ENCODE results near the gene KCNQ4.

Gene KCNQ4

DNA sequence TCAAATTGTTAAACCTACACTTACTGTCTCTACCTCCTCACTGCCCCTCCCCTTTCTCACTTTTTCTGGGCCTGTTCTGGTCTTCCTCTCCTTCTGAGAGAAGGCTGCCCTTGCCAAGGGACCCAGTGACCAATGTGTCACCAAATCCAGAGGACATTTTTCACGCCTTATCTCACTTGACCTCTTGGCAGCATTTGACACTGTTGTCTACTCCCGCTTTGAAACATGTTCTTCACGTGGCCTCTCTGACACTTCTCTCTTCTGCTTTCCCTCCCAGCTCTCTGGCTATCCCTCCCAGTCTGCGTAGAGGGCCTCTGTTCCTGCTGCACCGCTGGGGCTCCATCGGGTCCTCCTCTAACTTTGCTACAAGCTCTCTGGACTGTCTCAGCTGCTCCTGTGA lies 25.3 kb downstream of the KCNQ4 start:
- Histone ChIP-seq H3K27me3 (ENCODE audit: insufficient read depth, low read length) (peaks cover 3% of the 10 kb centered on the region; the same call in 1 of the 2 replicates), H3K4me1 (ENCODE audit: insufficient read depth, low read length, severe bottlenecking) (peaks cover 14% of the 10 kb centered on the region), H2AFZ (ENCODE audit: low read length) (no peak overlapping the region), H4K20me1 (ENCODE audit: insufficient read depth, low read length) (no peaks in the 10 kb centered on the region), H3K4me2 (ENCODE audit: low read length) (no peak overlapping the region; the same call in 1 of the 2 replicates), H3K27ac (ENCODE audit: low read depth, low read length, poor library complexity, severe bottlenecking) (no peak overlapping the region), H3K36me3 (ENCODE audit: insufficient read depth, low read length) (no peaks in the 10 kb centered on the region), H3F3A (ENCODE audit: insufficient read depth, low read length) (no peaks in the 10 kb centered on the region), H3K79me2 (ENCODE audit: insufficient read depth, low read length) (no peaks in the 10 kb centered on the region), H3K9ac (ENCODE audit: low read length) (no peak overlapping the region), H3K9me2 (ENCODE audit: low read depth, low read length) (no peaks in the 10 kb centered on the region), H3K4me3 (ENCODE audit: low read depth, low read length, poor library complexity, severe bottlenecking) (no peak overlapping the region), H3K9me3 (ENCODE audit: low read length) (no peaks in the 10 kb centered on the region)
- TF ChIP-seq EZH2 (IDR thresholded peaks at IDR 0.05; ENCODE audit: borderline replicate concordance, low read length) = no peak
- TF ChIP-seq, protein P1, sequence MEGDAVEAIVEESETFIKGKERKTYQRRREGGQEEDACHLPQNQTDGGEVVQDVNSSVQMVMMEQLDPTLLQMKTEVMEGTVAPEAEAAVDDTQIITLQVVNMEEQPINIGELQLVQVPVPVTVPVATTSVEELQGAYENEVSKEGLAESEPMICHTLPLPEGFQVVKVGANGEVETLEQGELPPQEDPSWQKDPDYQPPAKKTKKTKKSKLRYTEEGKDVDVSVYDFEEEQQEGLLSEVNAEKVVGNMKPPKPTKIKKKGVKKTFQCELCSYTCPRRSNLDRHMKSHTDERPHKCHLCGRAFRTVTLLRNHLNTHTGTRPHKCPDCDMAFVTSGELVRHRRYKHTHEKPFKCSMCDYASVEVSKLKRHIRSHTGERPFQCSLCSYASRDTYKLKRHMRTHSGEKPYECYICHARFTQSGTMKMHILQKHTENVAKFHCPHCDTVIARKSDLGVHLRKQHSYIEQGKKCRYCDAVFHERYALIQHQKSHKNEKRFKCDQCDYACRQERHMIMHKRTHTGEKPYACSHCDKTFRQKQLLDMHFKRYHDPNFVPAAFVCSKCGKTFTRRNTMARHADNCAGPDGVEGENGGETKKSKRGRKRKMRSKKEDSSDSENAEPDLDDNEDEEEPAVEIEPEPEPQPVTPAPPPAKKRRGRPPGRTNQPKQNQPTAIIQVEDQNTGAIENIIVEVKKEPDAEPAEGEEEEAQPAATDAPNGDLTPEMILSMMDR (IDR thresholded peaks at IDR 0.05; ENCODE audit: low read length) = no peak

DNA sequence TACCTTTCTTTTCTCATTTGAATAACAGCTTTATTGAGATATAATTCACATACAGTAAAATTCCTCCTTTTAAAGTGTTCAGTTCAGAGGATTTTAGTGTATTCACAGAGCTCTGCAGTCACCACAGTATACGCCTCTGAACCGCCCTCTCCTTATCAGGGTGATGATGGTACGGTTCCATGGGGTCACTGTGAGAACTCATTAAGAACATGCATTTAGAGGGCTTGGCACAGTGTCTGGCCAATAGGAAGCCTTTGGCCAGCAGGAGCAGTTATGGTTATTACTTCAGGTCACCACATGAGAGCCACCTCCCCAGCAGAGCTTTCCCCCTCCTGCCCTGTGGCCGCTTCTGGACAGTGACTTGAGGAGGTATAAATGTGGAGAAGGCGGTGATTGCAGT lies 27.3 kb downstream of the KCNQ4 start:
- H3K27ac ChIP-seq (ENCODE audit: low read depth, low read length, poor library complexity, severe bottlenecking) = no peak overlapping the region
- H4K20me1 ChIP-seq (ENCODE audit: insufficient read depth, low read length) = no peaks in the 10 kb centered on the region
- H3K9me3 ChIP-seq (ENCODE audit: low read length) = no peaks in the 10 kb centered on the region
- H3K9ac ChIP-seq (ENCODE audit: low read length) = no peak overlapping the region
- H2AFZ ChIP-seq (ENCODE audit: low read length) = no peak overlapping the region
- no peak overlapping the region for H3K4me3 ChIP-seq (ENCODE audit: low read depth, low read length, poor library complexity, severe bottlenecking)
- no peaks in the 10 kb centered on the region for H3K79me2 ChIP-seq (ENCODE audit: insufficient read depth, low read length)
- peaks cover 9% of the 10 kb centered on the region for H3K4me1 ChIP-seq (ENCODE audit: insufficient read depth, low read length, severe bottlenecking)
- H3K36me3 ChIP-seq (ENCODE audit: insufficient read depth, low read length) = no peaks in the 10 kb centered on the region
- TF ChIP-seq, protein P1 (IDR thresholded peaks at IDR 0.05; ENCODE audit: low read length) = no peak
- no peak for TF ChIP-seq EZH2 (IDR thresholded peaks at IDR 0.05; ENCODE audit: borderline replicate concordance, low read length)
- H3K27me3 ChIP-seq (ENCODE audit: insufficient read depth, low read length) = peaks cover 3% of the 10 kb centered on the region; the same call in 1 of the 2 replicates
- no peak overlapping the region for H3K4me2 ChIP-seq (ENCODE audit: low read length)
- no peaks in the 10 kb centered on the region for H3F3A ChIP-seq (ENCODE audit: insufficient read depth, low read length)
- no peaks in the 10 kb centered on the region for H3K9me2 ChIP-seq (ENCODE audit: low read depth, low read length)

DNA sequence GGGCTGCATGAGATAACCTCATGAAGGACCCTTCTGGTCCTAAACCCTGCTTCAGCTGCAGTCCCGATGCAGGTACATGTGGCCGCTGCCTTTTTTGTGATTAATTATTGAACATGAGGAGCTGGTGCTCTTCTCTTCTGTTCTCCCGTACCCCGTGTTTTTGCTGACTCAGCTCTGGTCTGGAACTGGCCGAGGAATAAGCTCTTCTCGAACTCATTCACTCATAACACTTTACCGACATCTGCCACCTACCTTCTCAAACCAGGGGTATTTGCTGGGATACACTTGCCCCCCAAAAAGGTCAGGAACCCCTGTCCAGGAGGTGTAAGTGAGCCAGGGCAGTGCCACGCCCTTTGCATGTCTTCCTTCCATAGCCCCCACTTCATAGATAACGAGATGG lies 31.8 kb downstream of the KCNQ4 start:
- Histone ChIP-seq H4K20me1 (ENCODE audit: insufficient read depth, low read length) (no peaks in the 10 kb centered on the region), H3K27me3 (ENCODE audit: insufficient read depth, low read length) (peaks cover 3% of the 10 kb centered on the region; the same call in 1 of the 2 replicates), H2AFZ (ENCODE audit: low read length) (no peak overlapping the region), H3K79me2 (ENCODE audit: insufficient read depth, low read length) (no peaks in the 10 kb centered on the region), H3F3A (ENCODE audit: insufficient read depth, low read length) (no peaks in the 10 kb centered on the region), H3K4me3 (ENCODE audit: low read depth, low read length, poor library complexity, severe bottlenecking) (no peak overlapping the region), H3K9me2 (ENCODE audit: low read depth, low read length) (no peaks in the 10 kb centered on the region), H3K27ac (ENCODE audit: low read depth, low read length, poor library complexity, severe bottlenecking) (no peak overlapping the region), H3K9ac (ENCODE audit: low read length) (no peak overlapping the region), H3K4me2 (ENCODE audit: low read length) (no peak overlapping the region), H3K4me1 (ENCODE audit: insufficient read depth, low read length, severe bottlenecking) (no peaks in the 10 kb centered on the region), H3K36me3 (ENCODE audit: insufficient read depth, low read length) (no peaks in the 10 kb centered on the region), H3K9me3 (ENCODE audit: low read length) (no peaks in the 10 kb centered on the region)
- TF ChIP-seq, protein P1 (IDR thresholded peaks at IDR 0.05; ENCODE audit: low read length) = no peak
- no peak for TF ChIP-seq EZH2 (IDR thresholded peaks at IDR 0.05; ENCODE audit: borderline replicate concordance, low read length)
